Dedifferentiated amniotic fluid mesenchymal stem cell (primary cell): ENCODE results near the gene LRRC45.

ENCODE experiments used
- DNase-seq: peaks from one replicate; pipeline ENCODE4 v3.0.0-alpha.2; 2016; ENCODE audit errors: extremely low spot score

Gene LRRC45

GRCh38 chr17:82050761-82051641 lies 27.9 kb downstream of the LRRC45 start:
- DNase-seq: no peak

GRCh38 chr17:82051776-82052637 lies 28.9 kb downstream of the LRRC45 start, which contains the start of the genes GPS1 and RFNG:
Gene GPS1 (plus strand): TSS chr17:82051898. CDS start chr17:82051932, 34 bp downstream.
Gene RFNG (minus strand): TSS chr17:82051811. CDS start chr17:82051766, 45 bp downstream.
- no peak for DNase-seq

- no peak for DNase-seq
Measured at GRCh38 chr17:82052638-82053059, 29.5 kb downstream of the LRRC45 start.

- DNase-seq: no peak
Measured at GRCh38 chr17:82053130-82053529, 30.0 kb downstream of the LRRC45 start.

- no peak for DNase-seq
Measured at GRCh38 chr17:82053556-82054263, 30.6 kb downstream of the LRRC45 start.

- DNase-seq: no peak
Measured at GRCh38 chr17:82054351-82055022, 31.4 kb downstream of the LRRC45 start.

GRCh38 chr17:82055023-82055964 lies 32.2 kb downstream of the LRRC45 start:
- no peak for DNase-seq

GRCh38 chr17:82055965-82056728 lies 33.0 kb downstream of the LRRC45 start:
- no peak for DNase-seq

GRCh38 chr17:82056729-82057621 lies 33.9 kb downstream of the LRRC45 start:
- DNase-seq: no peak

GRCh38 chr17:82058230-82058854 lies 35.2 kb downstream of the LRRC45 start:
- DNase-seq: no peak

GRCh38 chr17:82058855-82059249 lies 35.7 kb downstream of the LRRC45 start:
- no peak for DNase-seq

GRCh38 chr17:82059272-82060000 lies 36.3 kb downstream of the LRRC45 start:
- no peak for DNase-seq

GRCh38 chr17:82060001-82060380 lies 36.9 kb downstream of the LRRC45 start:
- no peak for DNase-seq

GRCh38 chr17:82060614-82061013 lies 37.5 kb downstream of the LRRC45 start:
- DNase-seq: no peak

- DNase-seq: no peak
Measured at GRCh38 chr17:82061047-82061925, 38.2 kb downstream of the LRRC45 start.
